HG03095 (cell line): Measurements from ENCODE around the gene NUDT22.

Experiments used
- ATAC-seq: cut with Tn5 transposase; IDR thresholded peaks from one replicate; pipeline ENCODE4 v1.9.1; 2021; ENCODE audit warnings: moderate library complexity; ENCODE audit not compliant: unreplicated experiment

The NUDT22 gene

DNA sequence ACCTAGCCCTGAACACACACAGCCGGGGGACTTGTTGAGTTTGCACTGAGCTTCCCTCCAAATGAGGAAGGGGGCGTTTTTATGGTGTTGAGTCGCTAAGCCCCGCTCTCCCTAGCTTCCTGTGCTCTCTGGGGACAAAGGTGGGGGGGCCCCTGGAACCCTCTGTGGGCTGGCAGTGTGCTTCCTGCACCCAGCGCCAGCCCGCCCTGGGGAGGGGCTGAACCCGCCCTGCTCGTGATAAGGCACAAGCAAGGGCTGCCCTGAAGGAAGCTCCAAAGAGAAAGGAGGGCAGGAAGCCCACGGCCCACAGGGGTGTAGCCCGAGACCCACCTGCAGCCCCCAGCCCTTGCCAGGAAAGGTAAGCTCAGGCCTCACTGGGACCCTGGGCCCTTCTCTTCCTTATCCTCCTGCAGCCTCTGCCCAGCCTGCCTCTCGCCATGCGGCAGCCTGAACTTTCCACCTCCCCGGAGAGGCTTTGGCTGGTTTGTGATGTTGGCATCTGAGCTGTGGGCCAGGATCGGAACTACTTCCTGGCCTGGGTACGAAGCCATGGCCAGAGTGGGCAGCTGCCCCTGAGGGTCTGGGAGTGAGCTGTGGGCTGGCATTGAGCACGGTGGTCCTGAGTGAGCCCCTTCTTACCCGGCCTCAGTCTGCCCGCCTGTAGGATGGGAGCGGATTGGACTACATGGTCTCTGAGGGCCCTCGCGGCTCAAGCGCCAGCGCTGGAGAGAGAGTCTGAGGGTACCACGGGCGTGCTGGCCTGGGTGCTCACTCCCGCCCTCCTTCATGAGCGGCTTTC, 19.4 kb upstream of the NUDT22 start, which contains the start of gene FERMT3:
Gene FERMT3, plus strand, starts transcription at position 265 of the 799 bp plus-strand sequence. CDS start 644 bp downstream, outside the sequence.
- ATAC-seq = no peak

DNA sequence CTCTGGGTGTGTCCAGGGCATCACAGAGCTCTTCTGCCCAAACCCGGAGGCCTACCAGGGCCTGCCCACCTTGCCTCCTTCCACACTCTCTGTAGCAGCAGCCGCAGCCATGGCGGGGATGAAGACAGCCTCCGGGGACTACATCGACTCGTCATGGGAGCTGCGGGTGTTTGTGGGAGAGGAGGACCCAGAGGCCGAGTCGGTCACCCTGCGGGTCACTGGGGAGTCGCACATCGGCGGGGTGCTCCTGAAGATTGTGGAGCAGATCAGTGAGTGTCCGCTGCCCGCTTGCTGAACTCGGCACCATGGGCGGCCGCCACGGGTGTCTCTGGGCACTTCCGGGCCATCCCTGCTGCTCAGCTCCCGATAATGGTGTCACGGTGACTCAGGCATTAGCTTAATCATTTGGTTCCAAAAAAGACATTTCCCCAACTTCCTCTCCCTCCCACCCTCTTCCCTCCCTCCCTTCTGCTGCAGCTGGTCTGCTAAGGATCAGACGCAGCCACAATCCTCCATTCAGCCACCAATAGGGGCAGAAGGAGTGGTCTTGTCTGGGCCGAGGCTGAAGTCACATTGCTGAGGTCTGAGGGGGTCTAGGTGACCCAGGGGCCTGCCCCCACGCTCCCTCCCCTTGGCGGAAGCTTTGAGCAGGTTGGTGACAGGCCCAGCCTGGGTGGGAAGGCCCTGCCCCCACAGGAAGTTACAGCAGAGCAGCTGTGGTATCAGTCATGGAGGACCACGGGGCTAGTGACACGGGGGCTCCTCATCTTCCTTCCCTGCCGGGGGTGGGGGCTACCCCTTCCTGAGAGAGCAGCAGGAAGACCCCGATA, 18.6 kb upstream of the NUDT22 start:
- peak; percentile 62 for ATAC-seq

DNA sequence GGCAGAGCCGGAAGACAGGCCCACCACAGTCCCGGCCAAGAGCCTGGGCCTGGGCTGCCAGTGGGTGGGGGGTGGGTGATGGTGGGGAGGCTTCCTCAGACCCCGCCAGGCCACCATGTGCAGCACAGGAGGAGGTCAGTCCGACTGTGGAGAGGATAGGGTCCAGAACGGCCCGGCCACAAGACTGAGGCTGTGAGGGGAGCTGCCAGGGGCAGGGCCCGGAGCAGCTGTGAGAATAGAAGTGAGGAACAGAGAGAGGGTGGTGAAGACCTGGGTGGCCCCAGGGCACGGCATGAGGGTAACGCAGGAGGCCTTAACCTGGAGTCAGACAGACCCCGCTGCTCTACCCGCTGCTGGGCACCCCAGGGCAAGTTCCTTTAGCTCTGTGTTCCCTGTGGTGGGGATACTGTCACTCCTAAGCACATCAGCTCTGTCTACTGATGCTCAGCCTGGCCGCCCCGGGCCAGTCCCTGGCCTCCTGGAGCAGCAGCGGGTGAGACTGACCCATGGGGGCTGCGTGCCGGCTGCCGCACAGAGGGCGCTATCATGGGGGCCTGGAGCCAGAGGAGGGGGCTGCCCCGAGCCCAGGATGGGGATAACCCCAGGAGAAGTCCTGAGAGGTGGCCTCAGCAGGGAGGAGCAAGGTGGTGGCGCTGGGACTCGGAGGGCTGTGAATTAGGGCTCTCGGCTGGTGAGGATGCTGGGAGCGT, 17.8 kb upstream of the NUDT22 start:
- no peak for ATAC-seq

DNA sequence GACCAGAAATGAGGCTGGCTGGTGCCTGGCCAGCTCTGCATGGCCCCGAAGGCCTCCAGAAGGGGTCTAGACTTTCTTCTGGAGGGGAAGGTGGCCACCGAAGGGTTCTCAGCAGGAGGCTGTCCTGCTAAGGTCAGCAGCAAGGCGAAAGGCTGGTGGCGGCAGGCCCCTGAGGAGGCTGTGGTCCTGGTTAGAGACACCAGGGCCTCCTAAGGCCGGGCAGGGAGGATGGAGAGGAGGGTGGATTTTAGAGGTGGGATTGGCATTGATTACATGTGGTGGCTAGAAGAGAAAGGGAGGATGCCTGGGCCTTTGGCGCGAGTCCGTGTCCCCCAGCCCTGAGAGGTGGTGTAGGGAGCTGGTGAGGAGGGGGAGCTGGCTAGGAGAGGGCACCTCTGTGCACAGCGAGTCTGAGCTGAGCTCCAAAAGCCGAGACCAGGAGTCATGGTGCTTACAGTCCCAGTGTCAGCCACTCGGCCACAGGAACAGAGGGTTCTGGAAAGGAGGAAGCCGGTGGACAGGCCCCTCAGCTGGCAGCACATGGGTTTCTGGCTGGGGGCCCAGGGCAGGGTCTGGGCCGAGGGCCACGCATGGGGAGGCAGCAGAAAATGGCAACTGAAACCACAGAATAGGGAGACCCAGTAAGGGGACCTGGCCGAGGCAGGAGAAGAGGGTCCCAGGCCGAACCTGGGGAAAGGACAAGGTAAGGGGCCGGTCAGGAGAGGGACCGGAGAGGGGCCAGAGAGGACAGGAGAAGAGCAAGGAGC, 17.1 kb upstream of the NUDT22 start:
- no peak for ATAC-seq

DNA sequence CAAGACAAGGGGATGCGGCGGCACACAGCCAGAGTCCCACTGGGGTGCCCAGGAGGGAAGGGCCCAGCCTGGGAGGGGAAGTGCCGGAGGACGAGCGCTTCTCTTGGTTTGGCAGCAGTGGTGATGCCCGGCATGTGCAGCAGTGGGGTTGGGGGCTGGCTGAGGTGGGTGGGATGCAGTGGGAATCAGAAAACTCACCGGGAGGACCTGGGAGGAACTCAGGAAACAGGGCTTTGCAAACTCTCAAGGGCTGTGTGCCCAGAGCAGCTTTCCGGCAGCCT, 16.6 kb upstream of the NUDT22 start:
- ATAC-seq = no peak

DNA sequence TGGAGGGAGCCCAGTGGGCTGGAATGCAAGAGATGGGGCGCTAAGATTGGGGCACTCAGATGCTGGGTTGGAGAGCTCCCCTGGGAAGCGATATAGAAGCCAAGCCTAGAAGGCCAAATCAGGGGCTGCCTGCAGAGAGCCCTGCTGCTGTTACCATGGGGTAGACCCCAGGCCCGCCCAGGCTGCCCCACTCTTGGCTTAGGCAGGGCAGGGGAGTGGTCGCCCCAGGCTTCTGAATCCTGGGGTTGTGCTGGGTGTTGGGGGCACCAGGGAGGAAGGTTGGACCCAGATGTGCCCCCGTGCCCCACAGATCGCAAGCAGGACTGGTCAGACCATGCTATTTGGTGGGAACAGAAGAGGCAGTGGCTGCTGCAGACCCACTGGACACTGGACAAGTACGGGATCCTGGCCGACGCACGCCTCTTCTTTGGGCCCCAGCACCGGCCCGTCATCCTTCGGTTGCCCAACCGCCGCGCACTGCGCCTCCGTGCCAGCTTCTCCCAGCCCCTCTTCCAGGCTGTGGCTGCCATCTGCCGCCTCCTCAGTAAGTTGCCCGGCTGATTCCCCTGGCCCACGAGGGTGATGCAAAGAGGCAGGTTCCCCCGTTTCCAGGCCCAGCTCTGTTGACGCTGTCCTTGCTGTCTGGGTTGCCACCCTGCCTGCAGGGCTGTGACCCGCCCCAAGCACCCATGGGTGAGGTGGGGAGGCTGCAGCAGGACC, 15.6 kb upstream of the NUDT22 start:
- no peak for ATAC-seq

DNA sequence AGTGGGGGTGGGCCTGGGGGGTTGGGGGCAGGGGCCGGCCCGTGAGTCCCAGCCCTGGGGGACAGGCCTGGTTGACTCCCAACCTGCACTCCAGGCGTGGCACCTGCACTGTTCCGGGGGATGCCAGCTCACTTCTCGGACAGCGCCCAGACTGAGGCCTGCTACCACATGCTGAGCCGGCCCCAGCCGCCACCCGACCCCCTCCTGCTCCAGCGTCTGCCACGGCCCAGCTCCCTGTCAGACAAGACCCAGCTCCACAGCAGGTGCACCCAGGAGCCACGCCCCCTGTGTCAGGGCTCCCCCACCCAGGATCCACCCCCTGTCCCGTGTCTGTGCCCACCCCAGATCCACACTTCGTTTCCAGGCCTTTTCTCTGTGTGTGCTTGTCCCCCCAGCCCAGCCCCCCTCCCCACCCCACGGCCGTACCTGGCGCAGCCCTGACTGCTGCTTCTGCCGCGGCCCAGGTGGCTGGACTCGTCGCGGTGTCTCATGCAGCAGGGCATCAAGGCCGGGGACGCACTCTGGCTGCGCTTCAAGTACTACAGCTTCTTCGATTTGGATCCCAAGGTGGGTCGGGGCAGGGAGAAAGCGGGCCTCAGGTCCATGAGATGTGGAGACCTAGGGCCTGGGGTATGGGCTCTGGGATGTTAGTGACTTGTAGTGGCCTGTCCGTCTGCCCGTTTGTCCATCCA, 14.7 kb upstream of the NUDT22 start:
- no peak for ATAC-seq

DNA sequence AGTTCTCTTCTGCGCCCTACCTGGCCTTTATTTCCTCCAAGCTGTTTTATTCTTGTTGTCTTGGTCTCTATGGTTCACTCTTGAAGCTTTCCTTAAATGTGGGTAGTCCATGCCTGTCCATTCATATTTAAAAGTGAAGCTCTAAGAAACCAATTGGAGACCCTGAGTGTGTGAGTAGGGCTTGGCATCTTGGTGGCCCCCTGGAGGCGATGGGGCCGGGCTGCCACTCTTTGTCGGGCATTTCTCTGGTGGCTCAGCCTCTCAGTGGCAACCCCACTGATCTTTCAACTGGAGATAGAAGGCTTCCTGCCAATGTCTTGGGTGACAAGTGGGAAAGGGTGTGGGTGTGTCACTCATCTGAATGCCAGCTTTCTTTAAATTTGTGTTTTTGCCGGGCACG, 9.2 kb upstream of the NUDT22 start:
- no peak for ATAC-seq

DNA sequence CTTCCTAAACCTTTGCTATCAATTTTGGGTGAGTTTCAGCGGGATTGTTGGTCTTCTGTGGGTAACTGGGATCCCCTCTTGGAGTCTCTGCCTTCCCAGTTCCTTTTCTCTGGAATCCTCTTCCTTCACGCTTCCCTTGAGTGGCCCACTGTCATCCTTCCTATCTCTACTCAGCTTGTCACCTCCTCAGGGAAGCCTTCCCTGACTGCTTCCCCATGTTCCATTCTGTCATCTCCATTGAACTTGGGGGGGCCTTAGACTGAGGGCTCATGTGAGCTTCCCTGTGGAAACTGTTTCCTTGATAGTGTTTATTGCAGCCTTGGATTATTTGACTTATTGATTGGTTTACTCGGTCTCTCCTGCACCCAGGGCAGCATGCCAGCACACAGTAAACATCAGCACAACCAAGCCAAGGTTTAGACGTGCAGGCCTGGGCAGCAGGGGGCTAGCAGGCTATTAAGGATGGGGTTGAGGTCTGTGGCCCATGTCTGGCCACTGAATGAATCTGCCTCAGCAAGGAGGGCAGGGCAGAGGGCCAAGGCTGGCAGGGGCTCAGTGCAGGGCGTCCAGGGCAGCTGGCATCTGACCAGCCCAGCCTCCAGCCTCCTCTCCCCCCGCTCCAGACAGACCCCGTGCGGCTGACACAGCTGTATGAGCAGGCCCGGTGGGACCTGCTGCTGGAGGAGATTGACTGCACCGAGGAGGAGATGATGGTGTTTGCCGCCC, 7.3 kb upstream of the NUDT22 start:
- no peak for ATAC-seq

DNA sequence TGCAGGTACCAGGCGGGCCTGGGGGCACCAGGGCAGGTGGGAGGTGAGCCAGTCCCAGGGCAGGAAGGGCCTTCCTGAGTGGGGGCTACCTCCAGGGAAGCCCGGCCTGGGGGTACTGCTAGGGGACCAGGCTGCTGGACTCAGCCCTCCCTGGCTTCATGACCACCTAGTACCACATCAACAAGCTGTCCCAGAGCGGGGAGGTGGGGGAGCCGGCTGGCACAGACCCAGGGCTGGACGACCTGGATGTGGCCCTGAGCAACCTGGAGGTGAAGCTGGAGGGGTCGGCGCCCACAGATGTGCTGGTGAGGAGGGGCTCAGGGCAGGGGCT, 6.8 kb upstream of the NUDT22 start:
- no peak for ATAC-seq

DNA sequence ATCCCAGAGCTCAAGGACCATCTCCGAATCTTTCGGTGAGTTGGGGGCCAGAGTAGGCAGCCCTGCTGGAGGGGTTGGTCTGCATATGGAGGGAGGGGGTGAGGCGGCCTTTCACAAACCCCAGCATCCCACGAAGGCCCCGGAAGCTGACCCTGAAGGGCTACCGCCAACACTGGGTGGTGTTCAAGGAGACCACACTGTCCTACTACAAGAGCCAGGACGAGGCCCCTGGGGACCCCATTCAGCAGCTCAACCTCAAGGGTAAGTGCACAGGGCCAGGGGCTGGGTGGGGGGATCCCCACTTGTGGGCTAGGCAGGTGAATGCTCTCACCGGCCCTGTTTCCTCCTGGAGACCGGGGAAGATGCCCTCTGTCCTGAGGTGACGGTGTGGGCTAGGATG, 6.3 kb upstream of the NUDT22 start:
- ATAC-seq = no peak

DNA sequence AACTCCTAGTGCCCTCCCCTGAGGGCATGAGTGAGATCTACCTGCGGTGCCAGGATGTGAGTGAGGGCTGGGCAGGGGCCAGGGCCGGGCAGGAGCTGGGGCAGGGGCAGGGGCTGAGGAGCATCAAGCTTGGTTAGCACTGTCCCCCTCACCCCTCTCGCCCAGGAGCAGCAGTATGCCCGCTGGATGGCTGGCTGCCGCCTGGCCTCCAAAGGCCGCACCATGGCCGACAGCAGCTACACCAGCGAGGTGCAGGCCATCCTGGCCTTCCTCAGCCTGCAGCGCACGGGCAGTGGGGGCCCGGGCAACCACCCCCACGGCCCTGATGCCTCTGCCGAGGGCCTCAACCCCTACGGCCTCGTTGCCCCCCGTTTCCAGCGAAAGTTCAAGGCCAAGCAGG, 5.8 kb upstream of the NUDT22 start:
- ATAC-seq = no peak

DNA sequence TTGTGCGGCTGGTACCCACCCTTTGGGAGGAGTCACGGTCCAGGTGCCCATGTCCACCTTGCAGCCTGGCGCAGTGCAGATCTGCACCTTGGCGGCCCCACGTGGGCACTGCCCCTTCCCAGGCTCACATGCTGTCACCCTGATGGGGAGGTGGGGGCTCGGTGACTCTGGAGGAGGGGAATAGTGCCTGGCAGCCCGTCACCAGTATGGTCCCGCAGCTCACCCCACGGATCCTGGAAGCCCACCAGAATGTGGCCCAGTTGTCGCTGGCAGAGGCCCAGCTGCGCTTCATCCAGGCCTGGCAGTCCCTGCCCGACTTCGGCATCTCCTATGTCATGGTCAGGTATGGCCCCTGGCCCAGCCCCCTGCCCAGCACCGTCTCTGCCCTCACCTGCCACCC, 5.3 kb upstream of the NUDT22 start:
- no peak for ATAC-seq

DNA sequence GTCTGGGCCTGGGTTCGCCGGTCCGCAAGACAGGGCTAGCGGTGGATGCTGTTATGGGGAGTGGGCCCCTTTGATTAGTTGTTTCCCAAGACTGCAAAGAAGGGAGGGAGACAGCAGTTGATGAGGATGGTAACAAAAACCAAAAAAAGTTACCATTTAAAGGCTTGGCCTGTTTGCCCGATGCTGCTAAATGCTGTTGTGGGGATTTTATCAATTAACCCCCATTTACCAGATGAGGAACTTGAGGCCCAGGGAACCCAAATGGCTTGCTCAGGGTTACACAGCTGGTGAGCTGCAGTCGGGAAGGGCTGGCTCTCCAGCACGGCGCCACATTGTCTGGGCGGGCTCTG, 3.4 kb upstream of the NUDT22 start:
- ATAC-seq = no peak

DNA sequence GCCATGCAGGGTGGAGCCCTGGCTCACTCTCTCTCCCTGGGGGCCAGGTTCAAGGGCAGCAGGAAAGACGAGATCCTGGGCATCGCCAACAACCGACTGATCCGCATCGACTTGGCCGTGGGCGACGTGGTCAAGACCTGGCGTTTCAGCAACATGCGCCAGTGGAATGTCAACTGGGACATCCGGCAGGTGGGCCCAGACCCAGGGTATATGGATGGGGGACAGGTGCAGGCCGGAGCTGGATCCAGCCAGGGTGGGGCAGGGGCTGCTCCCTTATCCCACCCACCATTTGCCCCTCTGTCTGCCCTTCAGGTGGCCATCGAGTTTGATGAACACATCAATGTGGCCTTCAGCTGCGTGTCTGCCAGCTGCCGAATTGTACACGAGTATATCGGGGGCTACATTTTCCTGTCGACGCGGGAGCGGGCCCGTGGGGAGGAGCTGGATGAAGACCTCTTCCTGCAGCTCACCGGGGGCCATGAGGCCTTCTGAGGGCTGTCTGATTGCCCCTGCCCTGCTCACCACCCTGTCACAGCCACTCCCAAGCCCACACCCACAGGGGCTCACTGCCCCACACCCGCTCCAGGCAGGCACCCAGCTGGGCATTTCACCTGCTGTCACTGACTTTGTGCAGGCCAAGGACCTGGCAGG, 2.9 kb upstream of the NUDT22 start:
- ATAC-seq = no peak

DNA sequence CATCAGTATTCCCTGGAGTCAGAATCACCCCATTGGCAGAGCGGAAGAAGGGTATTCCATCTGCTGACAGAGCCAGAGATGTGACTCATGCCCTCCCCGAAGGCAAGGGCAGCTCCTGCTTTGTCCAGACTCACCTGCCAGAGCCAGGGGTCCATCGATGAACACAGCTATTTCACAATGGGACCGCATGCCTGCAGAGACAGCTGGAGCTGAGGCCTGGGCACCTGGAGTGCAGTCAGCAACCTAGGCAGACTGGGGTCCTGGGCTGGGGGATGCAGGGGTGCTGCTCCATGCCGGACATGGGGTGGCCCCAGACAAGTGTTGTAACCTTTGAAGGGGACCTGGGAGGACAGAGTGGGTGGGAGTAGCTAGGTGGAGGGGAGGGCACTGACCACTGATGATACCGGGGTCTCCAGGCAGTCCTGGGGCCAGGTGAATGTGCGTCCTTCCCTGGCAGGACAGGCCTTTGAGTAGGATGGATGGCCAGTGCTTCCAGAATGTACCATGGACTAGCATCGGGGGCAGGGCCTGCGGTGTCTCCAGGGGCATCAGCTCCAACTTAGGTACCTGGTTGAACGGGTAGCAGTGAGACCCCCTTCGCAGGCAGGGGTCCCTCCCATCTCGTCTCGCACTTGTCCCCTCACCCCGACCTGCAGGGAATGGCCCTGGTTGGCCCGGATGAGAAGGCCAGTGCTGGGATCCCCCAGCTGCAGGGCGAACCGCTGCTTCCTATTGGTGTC, 1.8 kb upstream of the NUDT22 start:
- ATAC-seq = no peak

DNA sequence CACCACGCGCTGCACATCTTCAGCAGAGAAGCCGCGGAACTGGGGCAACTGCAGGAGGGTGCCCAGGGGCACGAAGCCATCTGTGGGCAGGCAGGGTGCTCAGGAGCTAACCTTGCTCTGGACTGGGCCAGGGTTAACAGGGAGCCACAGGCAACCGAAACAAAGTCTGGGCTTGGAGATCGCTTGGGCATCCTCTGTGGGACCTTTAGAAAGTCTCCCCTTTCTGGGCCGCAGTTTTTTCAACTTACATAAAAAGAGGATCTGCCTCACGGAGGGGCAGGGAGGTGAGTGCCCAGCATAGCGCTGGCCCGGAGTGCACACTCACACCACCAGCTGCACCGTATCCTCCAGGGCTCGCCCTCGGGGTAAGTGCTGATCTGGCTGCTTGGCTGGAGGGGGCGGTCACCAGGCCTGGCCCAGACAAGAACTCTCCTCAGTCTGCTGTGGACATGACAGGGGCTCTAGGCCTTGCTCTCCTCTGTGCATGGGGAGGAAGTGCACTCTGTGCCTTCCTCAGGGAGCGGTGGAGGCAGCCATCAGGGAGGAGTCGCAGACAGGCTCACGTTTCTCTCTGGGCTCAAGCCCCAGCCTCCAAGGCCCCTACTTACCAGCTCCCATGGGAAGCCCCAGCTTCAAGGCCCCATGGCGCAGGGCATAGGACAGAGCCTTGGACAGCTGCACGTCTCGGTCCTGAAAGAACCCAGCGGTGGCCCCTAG, 1.0 kb upstream of the NUDT22 start:
- no peak for ATAC-seq
